Caco-2 (cell line): Measurements from ENCODE around the gene DNAJC3. TPM values are rescaled to one million over a fixed set of nuclear protein-coding genes. Genes with fewer than 3 reads are reported as not detected.
"Not testable (repeated sequence)": the region's sequence is repeated elsewhere in the genome, so short reads cannot be mapped to it uniquely, and the experiment has no call there.

Experiments used
- BruUV-seq: library from RNA; stranded (reverse); fragments of 400-500 nt; replicated peaks from 2 replicates; lab custom pipeline; 2021; lab: Mats Ljungman, UMichigan
- CTCF ChIA-PET: fragments of 300-600 bp; sonication (Branson Sonifier 250); formaldehyde crosslinking; loops from one replicate; lab custom pipeline; 2022; ENCODE audit warnings: antibody characterized with exemption; lab: Charles Lee
- POLR2A ChIA-PET: fragments of 300-600 bp; sonication (Branson Sonifier 250); formaldehyde crosslinking; loops from one replicate; lab custom pipeline; 2022; ENCODE audit warnings: antibody characterized with exemption; lab: Charles Lee
- DNase-seq, 2 experiments: peaks; one replicate each; pipeline versions ENCODE4 v3.0.0 to v3.0.0-alpha.2; 2020 to 2022
- H3K27me3 ChIP-seq: replicated peaks from 2 replicates; pipeline ENCODE4 v1.6.0; 2011; ENCODE audit warnings: low read length; ENCODE audit not compliant: control insufficient read depth, insufficient read depth
- H3K36me3 ChIP-seq: 2 replicates; pipeline ENCODE4 v1.5.1; 2011; ENCODE audit warnings: low read length; ENCODE audit not compliant: control insufficient read depth, insufficient read depth
- H3K4me1 ChIP-seq: fragments of 250-450 bp; sonication (Bioruptor Pico); 2 replicates; pipeline ENCODE4 v1.5.1; 2020; ENCODE audit warnings: mild to moderate bottlenecking
- H3K4me3 ChIP-seq: 2 replicates; pipeline ENCODE4 v1.5.1; 2011; ENCODE audit warnings: low read depth, mild to moderate bottlenecking, control low read depth, low read length
- H3K9me3 ChIP-seq: fragments of 250-450 bp; sonication (Bioruptor Pico); 2 replicates; pipeline ENCODE4 v1.5.1; 2020; ENCODE audit warnings: mild to moderate bottlenecking, moderate library complexity
- H3K27ac Mint-ChIP-seq: one replicate; pipeline ENCODE4 v1.8.0; 2022; ENCODE audit warnings: mixed read lengths; ENCODE audit not compliant: unreplicated experiment
- H3K27me3 Mint-ChIP-seq: one replicate; pipeline ENCODE4 v1.8.0; 2022; ENCODE audit warnings: mixed read lengths; ENCODE audit not compliant: insufficient read depth, unreplicated experiment
- H3K36me3 Mint-ChIP-seq: one replicate; pipeline ENCODE4 v1.8.0; 2022; ENCODE audit warnings: mild to moderate bottlenecking, mixed read lengths; ENCODE audit not compliant: insufficient read depth, unreplicated experiment
- H3K4me1 Mint-ChIP-seq: one replicate; pipeline ENCODE4 v1.8.0; 2022; ENCODE audit warnings: low read depth, mixed read lengths; ENCODE audit not compliant: unreplicated experiment
- H3K4me3 Mint-ChIP-seq: one replicate; pipeline ENCODE4 v1.8.0; 2022; ENCODE audit warnings: mild to moderate bottlenecking, moderate library complexity, mixed read lengths; ENCODE audit not compliant: unreplicated experiment
- H3K9me3 Mint-ChIP-seq: one replicate; pipeline ENCODE4 v1.8.0; 2022; ENCODE audit warnings: mixed read lengths; ENCODE audit not compliant: unreplicated experiment
- intact Hi-C: fragments of 100-400 bp; cut with micrococcal nuclease; formaldehyde crosslinking; loops from one replicate; pipeline ENCODE4 v1.10.0; 2022; ENCODE audit not compliant: unreplicated experiment
- total RNA-seq: library from RNA; stranded (reverse); gene quantifications from 2 replicates; pipeline ENCODE4 v1.2.3, GENCODE V29; 2022
- TF ChIP-seq, protein P1 (sequence below), 2 experiments: fragments of 200-600 bp in 1 of 2; IDR thresholded peaks; 1 replicate in 1 of 2; 2 replicates in 1 of 2; pipeline versions ENCODE4 v1.5.1 to v1.8.0; 2011 to 2022; ENCODE audit warnings: antibody characterized with exemption in 1 of 2, control low read depth in 1 of 2, inconsistent platforms in 1 of 2, low read depth in 1 of 2, low read length in 1 of 2, mild to moderate bottlenecking in 1 of 2, moderate library complexity in 1 of 2; ENCODE audit not compliant: insufficient read depth in 1 of 2, severe bottlenecking in 1 of 2, unreplicated experiment in 1 of 2

Gene DNAJC3
- total RNA-seq, 1 experiment from 2014 or later = 36.8 TPM

DNA sequence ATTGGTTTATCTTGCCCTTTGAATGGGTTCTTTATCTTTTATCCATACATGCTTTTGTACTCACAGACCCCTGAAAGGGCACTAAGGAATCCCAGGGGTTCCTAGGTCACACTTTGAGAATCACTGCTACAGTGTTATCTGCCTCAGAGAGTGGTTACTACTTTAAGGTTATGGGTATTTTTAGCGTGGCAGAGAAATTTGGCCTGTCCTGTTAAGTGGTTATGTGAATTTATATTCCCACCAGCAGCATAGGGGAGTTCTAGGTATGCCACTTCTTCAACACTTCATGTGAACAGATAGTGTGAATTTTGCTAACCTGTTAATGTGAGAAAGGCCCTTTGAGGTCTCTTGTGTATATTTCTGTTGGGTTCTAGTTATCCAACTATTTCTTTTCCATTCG lies 75.7 kb downstream of the DNAJC3 start:
- Mint-ChIP-seq H3K27me3 (no peaks in the 10 kb centered on the region), H3K27ac (no peak overlapping the region), H3K4me3 (no peak overlapping the region), H3K9me3 (no peaks in the 10 kb centered on the region), H3K4me1 (peaks cover under 1% of the 10 kb centered on the region), H3K36me3 (no peaks in the 10 kb centered on the region)
- Histone ChIP-seq H3K4me3 (no peak overlapping the region), H3K36me3 (no peaks in the 10 kb centered on the region), H3K9me3 (no peaks in the 10 kb centered on the region), H3K4me1 (no peaks in the 10 kb centered on the region), H3K27me3 (no peaks in the 10 kb centered on the region)
- no peak for DNase-seq
- intact Hi-C loops = no loop called here
- TF ChIP-seq, protein P1, sequence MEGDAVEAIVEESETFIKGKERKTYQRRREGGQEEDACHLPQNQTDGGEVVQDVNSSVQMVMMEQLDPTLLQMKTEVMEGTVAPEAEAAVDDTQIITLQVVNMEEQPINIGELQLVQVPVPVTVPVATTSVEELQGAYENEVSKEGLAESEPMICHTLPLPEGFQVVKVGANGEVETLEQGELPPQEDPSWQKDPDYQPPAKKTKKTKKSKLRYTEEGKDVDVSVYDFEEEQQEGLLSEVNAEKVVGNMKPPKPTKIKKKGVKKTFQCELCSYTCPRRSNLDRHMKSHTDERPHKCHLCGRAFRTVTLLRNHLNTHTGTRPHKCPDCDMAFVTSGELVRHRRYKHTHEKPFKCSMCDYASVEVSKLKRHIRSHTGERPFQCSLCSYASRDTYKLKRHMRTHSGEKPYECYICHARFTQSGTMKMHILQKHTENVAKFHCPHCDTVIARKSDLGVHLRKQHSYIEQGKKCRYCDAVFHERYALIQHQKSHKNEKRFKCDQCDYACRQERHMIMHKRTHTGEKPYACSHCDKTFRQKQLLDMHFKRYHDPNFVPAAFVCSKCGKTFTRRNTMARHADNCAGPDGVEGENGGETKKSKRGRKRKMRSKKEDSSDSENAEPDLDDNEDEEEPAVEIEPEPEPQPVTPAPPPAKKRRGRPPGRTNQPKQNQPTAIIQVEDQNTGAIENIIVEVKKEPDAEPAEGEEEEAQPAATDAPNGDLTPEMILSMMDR (IDR thresholded peaks at IDR 0.05; ENCODE audit: insufficient read depth in 1 of 2, low read depth in 1 of 2, low read length in 1 of 2, severe bottlenecking in 1 of 2, unreplicated experiment in 1 of 2) = no peak
- no TSS peak for BruUV-seq
- CTCF ChIA-PET = no interaction called here
- POLR2A ChIA-PET = no interaction called here

DNA sequence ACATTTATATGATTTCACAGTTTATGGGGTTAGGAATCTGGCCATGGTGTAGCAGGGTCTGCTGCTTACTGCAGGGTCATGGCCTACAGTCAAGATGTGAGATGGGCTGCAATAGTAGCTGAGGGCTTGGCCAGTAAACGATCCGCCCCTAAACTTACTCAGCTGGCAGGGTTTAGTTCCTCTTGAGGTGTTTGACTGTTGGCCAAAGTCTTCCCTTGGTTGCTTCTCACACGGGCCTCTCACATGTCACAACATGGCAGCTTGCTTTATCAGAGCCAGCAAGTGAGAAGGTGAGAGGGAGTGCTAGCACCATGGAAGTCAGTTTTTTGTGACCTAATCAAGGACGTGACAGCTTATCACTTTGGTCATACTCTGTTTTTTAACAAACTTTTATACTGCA lies 77.1 kb downstream of the DNAJC3 start:
- no peaks in the 10 kb centered on the region for H3K9me3 ChIP-seq
- DNase-seq = no peak
- no peak overlapping the region for H3K27ac Mint-ChIP-seq
- H3K27me3 ChIP-seq = no peaks in the 10 kb centered on the region
- H3K4me3 ChIP-seq = no peak overlapping the region
- H3K4me3 Mint-ChIP-seq = no peak overlapping the region
- H3K36me3 Mint-ChIP-seq = no peaks in the 10 kb centered on the region
- H3K4me1 ChIP-seq = no peaks in the 10 kb centered on the region
- no peaks in the 10 kb centered on the region for H3K4me1 Mint-ChIP-seq
- no peaks in the 10 kb centered on the region for H3K27me3 Mint-ChIP-seq
- BruUV-seq = no TSS peak
- intact Hi-C loops = no loop called here
- CTCF ChIA-PET = no interaction called here
- POLR2A ChIA-PET = no interaction called here
- no peaks in the 10 kb centered on the region for H3K9me3 Mint-ChIP-seq
- no peaks in the 10 kb centered on the region for H3K36me3 ChIP-seq
- TF ChIP-seq, protein P1 (IDR thresholded peaks at IDR 0.05; ENCODE audit: insufficient read depth in 1 of 2, low read depth in 1 of 2, low read length in 1 of 2, severe bottlenecking in 1 of 2, unreplicated experiment in 1 of 2) = no peak

DNA sequence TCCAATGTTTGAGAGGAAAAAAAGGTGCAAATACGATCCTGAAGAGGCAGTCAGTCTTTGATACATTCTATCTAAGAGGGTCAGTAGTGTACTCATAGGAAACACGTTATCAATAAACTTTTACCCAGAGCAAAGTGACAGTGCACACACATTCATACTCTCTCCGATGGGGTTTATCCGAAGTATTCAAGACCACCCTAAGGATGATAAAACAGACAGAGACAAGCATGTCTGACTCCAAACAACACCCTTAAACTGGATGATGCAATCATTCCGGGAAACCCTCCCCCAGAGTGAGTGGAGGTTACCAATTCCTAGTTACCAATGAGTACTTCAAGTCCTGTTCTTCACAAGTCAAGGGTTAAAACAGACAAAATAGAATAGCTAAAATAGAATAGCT lies 79.1 kb downstream of the DNAJC3 start:
- intact Hi-C loops = no loop called here
- no peaks in the 10 kb centered on the region for H3K36me3 Mint-ChIP-seq
- no peak for DNase-seq
- ChIA-PET CTCF (interaction anchor here (1.5 kb wide), 1 partner anchor 11 kb away, joined by 10 read pairs; no protein-coding TSS in a partner anchor), POLR2A (no interaction called here)
- TF ChIP-seq, protein P1 (IDR thresholded peaks at IDR 0.05; ENCODE audit: insufficient read depth in 1 of 2, low read depth in 1 of 2, low read length in 1 of 2, severe bottlenecking in 1 of 2, unreplicated experiment in 1 of 2) = no peak
- Histone ChIP-seq H3K4me3 (no peak overlapping the region), H3K27me3 (no peaks in the 10 kb centered on the region), H3K9me3 (no peaks in the 10 kb centered on the region), H3K4me1 (no peaks in the 10 kb centered on the region), H3K36me3 (no peaks in the 10 kb centered on the region)
- no peaks in the 10 kb centered on the region for H3K4me1 Mint-ChIP-seq
- no peak overlapping the region for H3K27ac Mint-ChIP-seq
- no peaks in the 10 kb centered on the region for H3K9me3 Mint-ChIP-seq
- H3K4me3 Mint-ChIP-seq = no peak overlapping the region
- BruUV-seq = no TSS peak
- no peaks in the 10 kb centered on the region for H3K27me3 Mint-ChIP-seq

DNA sequence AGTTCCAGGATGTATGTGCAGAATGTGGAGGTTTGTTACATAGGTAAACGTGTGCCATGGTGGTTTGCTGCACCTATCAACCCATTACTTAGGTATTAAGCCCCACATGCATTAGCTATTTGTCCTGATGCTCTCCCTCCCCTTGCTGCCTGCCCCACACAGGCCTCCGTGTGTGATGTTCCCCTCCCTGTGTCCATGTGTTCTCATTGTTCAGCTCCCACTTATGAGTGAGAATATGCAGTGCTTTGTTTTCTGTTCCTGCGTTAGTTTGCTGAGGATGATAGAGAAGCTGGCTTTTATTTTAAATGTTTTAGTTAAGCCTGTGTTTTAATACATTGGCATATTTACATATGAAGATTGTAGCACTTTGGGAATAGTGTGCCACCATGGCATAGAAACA lies 85.7 kb downstream of the DNAJC3 start:
- H3K4me1 Mint-ChIP-seq, H3K4me3 ChIP-seq, CTCF ChIA-PET, H3K27me3 ChIP-seq, BruUV-seq, DNase-seq, H3K27ac Mint-ChIP-seq, POLR2A ChIA-PET, H3K27me3 Mint-ChIP-seq, H3K4me3 Mint-ChIP-seq, H3K36me3 ChIP-seq, H3K9me3 Mint-ChIP-seq, H3K4me1 ChIP-seq, intact Hi-C loops, H3K9me3 ChIP-seq: not testable (repeated sequence)
- peaks cover 13% of the 10 kb centered on the region for H3K36me3 Mint-ChIP-seq
